CD8-positive, alpha-beta memory T cell (primary cell): Measurements from ENCODE around the gene ELN. TPM values are rescaled to one million over a fixed set of nuclear protein-coding genes. Genes with fewer than 3 reads are reported as not detected.

Source experiments
- CTCF ChIA-PET: fragments of 350-600 bp; sonication (Branson Sonifier 250); formaldehyde crosslinking; loops from one replicate; lab custom pipeline; 2021; ENCODE audit warnings: antibody characterized with exemption; lab: Charles Lee
- POLR2A ChIA-PET: fragments of 350-600 bp; sonication (Branson Sonifier 250); formaldehyde crosslinking; loops from one replicate; lab custom pipeline; 2021; ENCODE audit warnings: antibody characterized with exemption; lab: Charles Lee
- DNase-seq, 5 donors: peaks; one replicate each; pipeline versions ENCODE4 v3.0.0 to v3.0.0-alpha.2; 2020 to 2022; ENCODE audit warnings: mixed read lengths in 1 of 5
- H3K27ac ChIP-seq: one replicate; pipeline ENCODE4 v1.7.0; 2013; ENCODE audit warnings: low read depth, mild to moderate bottlenecking, low read length, moderate library complexity
- H3K27me3 ChIP-seq: 2 replicates; pipeline ENCODE4 v1.7.0; 2013; ENCODE audit warnings: low read length, mild to moderate bottlenecking; ENCODE audit not compliant: insufficient read depth, poor library complexity, severe bottlenecking
- H3K36me3 ChIP-seq: 2 replicates; pipeline ENCODE4 v1.7.0; 2013; ENCODE audit warnings: mild to moderate bottlenecking, low read length, moderate library complexity; ENCODE audit not compliant: insufficient read depth
- H3K4me1 ChIP-seq: 2 replicates; pipeline ENCODE4 v1.7.0; 2013; ENCODE audit warnings: mild to moderate bottlenecking, low read length, moderate library complexity; ENCODE audit not compliant: insufficient read depth
- H3K4me3 ChIP-seq: 2 replicates; pipeline ENCODE4 v1.7.0; 2013; ENCODE audit warnings: mild to moderate bottlenecking, low read length
- H3K9me3 ChIP-seq: 2 replicates; pipeline ENCODE4 v1.7.0; 2013; ENCODE audit warnings: mild to moderate bottlenecking, low read length
- H3K27ac Mint-ChIP-seq, 8 donors: one replicate each; pipeline ENCODE4 v1.8.0; 2020 to 2021; ENCODE audit warnings: mixed read lengths in 8 of 8, mild to moderate bottlenecking in 6 of 8, inconsistent platforms in 3 of 8, moderate library complexity in 3 of 8
- H3K27me3 Mint-ChIP-seq, 2 donors: one replicate each; pipeline ENCODE4 v1.8.0; 2020 to 2021; ENCODE audit warnings: mixed read lengths in 2 of 2, mild to moderate bottlenecking in 1 of 2, moderate library complexity in 1 of 2
- H3K36me3 Mint-ChIP-seq, 3 donors: one replicate each; pipeline ENCODE4 v1.8.0; 2020 to 2021; ENCODE audit warnings: mixed read lengths in 3 of 3, inconsistent platforms in 1 of 3, mild to moderate bottlenecking in 1 of 3
- H3K4me1 Mint-ChIP-seq, 3 donors: one replicate each; pipeline ENCODE4 v1.8.0; 2020 to 2021; ENCODE audit warnings: mixed read lengths in 3 of 3, inconsistent platforms in 1 of 3, mild to moderate bottlenecking in 1 of 3
- H3K4me3 Mint-ChIP-seq, 7 donors: one replicate each; pipeline ENCODE4 v1.8.0; 2020 to 2021; ENCODE audit warnings: mixed read lengths in 7 of 7, mild to moderate bottlenecking in 6 of 7, moderate library complexity in 4 of 7, inconsistent platforms in 2 of 7
- H3K9me3 Mint-ChIP-seq, 5 donors: one replicate each; pipeline ENCODE4 v1.8.0; 2020 to 2022; ENCODE audit warnings: mixed read lengths in 5 of 5, mild to moderate bottlenecking in 3 of 5, moderate library complexity in 2 of 5, inconsistent platforms in 1 of 5
- polyA plus RNA-seq: library from polyadenylated mRNA; unstranded; fragments of 300-500 nt; fragmentation: Illumina TruSeq; gene quantifications from one replicate; pipeline ENCODE4 v1.2.3, GENCODE V29; 2021
- total RNA-seq, 2 experiments: library from RNA; stranded (reverse); gene quantifications; one replicate each; pipeline ENCODE4 v1.2.3, GENCODE V29; 2021

The ELN gene
- total and polyA plus RNA-seq, 3 experiments from 2014 or later = not detected

GRCh38 chr7:74103219-74103772 lies 75.3 kb downstream of the ELN start:
- POLR2A ChIA-PET = no interaction called here

GRCh38 chr7:74104702-74105101 lies 76.7 kb downstream of the ELN start:
- no peaks in the 10 kb centered on the region for H3K9me3 Mint-ChIP-seq
- H3K9me3 ChIP-seq = no peaks in the 10 kb centered on the region
- no peaks in the 10 kb centered on the region for H3K4me1 Mint-ChIP-seq
- no peak for DNase-seq
- no peaks in the 10 kb centered on the region for H3K27me3 ChIP-seq
- peaks cover 0 to 68% (median 7%) of the 10 kb centered on the region in 3 donors for H3K36me3 Mint-ChIP-seq
- CTCF ChIA-PET = interaction anchor here (0.8 to 1.9 kb wide), 3 partner anchors 84 to 296 kb away, joined by 3 to 5 read pairs (median 3); no protein-coding TSS in a partner anchor
- H3K27ac ChIP-seq = no peak overlapping the region
- no peaks in the 10 kb centered on the region for H3K27me3 Mint-ChIP-seq
- no peaks in the 10 kb centered on the region for H3K4me1 ChIP-seq
- no peak overlapping the region for H3K4me3 ChIP-seq
- no peak overlapping the region for H3K27ac Mint-ChIP-seq
- H3K36me3 ChIP-seq = peaks cover 4% of the 10 kb centered on the region
- POLR2A ChIA-PET = no interaction called here
- no peak overlapping the region for H3K4me3 Mint-ChIP-seq

More at GRCh38 chr7:74103219-74103772, 75.3 kb downstream of the ELN start:
- H3K4me1 Mint-ChIP-seq = no peaks in the 10 kb centered on the region
- no peaks in the 10 kb centered on the region for H3K27me3 Mint-ChIP-seq
- no peaks in the 10 kb centered on the region for H3K27me3 ChIP-seq
- no peaks in the 10 kb centered on the region for H3K9me3 Mint-ChIP-seq
- H3K36me3 ChIP-seq = peaks cover 4% of the 10 kb centered on the region
- H3K4me3 Mint-ChIP-seq = no peak overlapping the region
- H3K4me1 ChIP-seq = no peaks in the 10 kb centered on the region
- H3K9me3 ChIP-seq = no peaks in the 10 kb centered on the region
- peaks cover 0 to 69% (median 7%) of the 10 kb centered on the region in 3 donors for H3K36me3 Mint-ChIP-seq
- no peak overlapping the region for H3K4me3 ChIP-seq
- H3K27ac ChIP-seq = no peak overlapping the region
- H3K27ac Mint-ChIP-seq = no peak overlapping the region
- CTCF ChIA-PET = interaction anchor here (1.3 to 1.9 kb wide), 2 partner anchors 103 to 298 kb away, joined by 3 to 5 read pairs; no protein-coding TSS in a partner anchor
- no peak for DNase-seq

GRCh38 chr7:74105992-74106391 lies 78.0 kb downstream of the ELN start:
- Mint-ChIP-seq H3K4me3 (no peak overlapping the region), H3K4me1 (no peaks in the 10 kb centered on the region), H3K27me3 (no peaks in the 10 kb centered on the region), H3K27ac (peak overlapping the region in 1 of 8 donors; percentile 60), H3K9me3 (no peaks in the 10 kb centered on the region), H3K36me3 (peaks cover 0 to 72% (median 7%) of the 10 kb centered on the region in 3 donors)
- no peak overlapping the region for H3K27ac ChIP-seq
- no peak overlapping the region for H3K4me3 ChIP-seq
- no peak for DNase-seq
- H3K9me3 ChIP-seq = no peaks in the 10 kb centered on the region
- ChIA-PET POLR2A (interaction anchor here (0.7 kb wide), 1 partner anchor 12 kb away, joined by 3 read pairs; no protein-coding TSS in a partner anchor), CTCF (no interaction called here)
- peaks cover 4% of the 10 kb centered on the region for H3K36me3 ChIP-seq
- H3K4me1 ChIP-seq = no peaks in the 10 kb centered on the region
- H3K27me3 ChIP-seq = no peaks in the 10 kb centered on the region

GRCh38 chr7:74106846-74107245 lies 78.9 kb downstream of the ELN start:
- no peak for DNase-seq
- Mint-ChIP-seq H3K36me3 (peaks cover 0 to 75% (median 8%) of the 10 kb centered on the region in 3 donors), H3K9me3 (no peaks in the 10 kb centered on the region), H3K27me3 (no peaks in the 10 kb centered on the region), H3K4me1 (no peaks in the 10 kb centered on the region), H3K27ac (peak overlapping the region in 3 of 8 donors; percentile 12 to 75 (median 29)), H3K4me3 (no peak overlapping the region)
- CTCF ChIA-PET = no interaction called here
- Histone ChIP-seq H3K27ac (no peak overlapping the region), H3K4me1 (no peaks in the 10 kb centered on the region), H3K27me3 (no peaks in the 10 kb centered on the region), H3K4me3 (no peak overlapping the region), H3K9me3 (no peaks in the 10 kb centered on the region), H3K36me3 (peaks cover 4% of the 10 kb centered on the region)
- POLR2A ChIA-PET = no interaction called here

GRCh38 chr7:74115326-74115725 lies 87.4 kb downstream of the ELN start:
- ChIA-PET CTCF (no interaction called here), POLR2A (no interaction called here)
- Histone ChIP-seq H3K27me3 (no peaks in the 10 kb centered on the region), H3K9me3 (no peaks in the 10 kb centered on the region), H3K4me3 (no peak overlapping the region), H3K36me3 (no peaks in the 10 kb centered on the region), H3K27ac (no peak overlapping the region), H3K4me1 (no peaks in the 10 kb centered on the region)
- H3K36me3 Mint-ChIP-seq = peaks cover 5 to 65% (median 10%) of the 10 kb centered on the region in 3 donors
- no peak overlapping the region for H3K4me3 Mint-ChIP-seq
- no peaks in the 10 kb centered on the region for H3K27me3 Mint-ChIP-seq
- H3K9me3 Mint-ChIP-seq = no peaks in the 10 kb centered on the region
- peak overlapping the region in 1 of 8 donors; percentile 61 for H3K27ac Mint-ChIP-seq
- DNase-seq = no peak
- H3K4me1 Mint-ChIP-seq = no peaks in the 10 kb centered on the region

GRCh38 chr7:74116356-74116755 lies 88.4 kb downstream of the ELN start:
- ChIA-PET CTCF (interaction anchor here (1.1 kb wide), 1 partner anchor 24 kb away, joined by 3 read pairs; no protein-coding TSS in a partner anchor), POLR2A (no interaction called here)
- no peak overlapping the region for H3K27ac ChIP-seq
- Mint-ChIP-seq H3K9me3 (no peaks in the 10 kb centered on the region), H3K27me3 (no peaks in the 10 kb centered on the region), H3K4me3 (no peak overlapping the region), H3K36me3 (peaks cover 5 to 65% (median 10%) of the 10 kb centered on the region in 3 donors), H3K4me1 (no peaks in the 10 kb centered on the region), H3K27ac (peak overlapping the region in 2 of 8 donors; percentile 38 to 50)
- H3K4me1 ChIP-seq = no peaks in the 10 kb centered on the region
- H3K36me3 ChIP-seq = no peaks in the 10 kb centered on the region
- no peaks in the 10 kb centered on the region for H3K27me3 ChIP-seq
- H3K9me3 ChIP-seq = no peaks in the 10 kb centered on the region
- no peak overlapping the region for H3K4me3 ChIP-seq
- no peak for DNase-seq

Other genes with a start within 250 kb of the ELN start
- under 1 TPM in 1 of 2 experiments, not detected in 1; 0.15 TPM for gene CLDN4, start 197.2 kb upstream of the ELN start, total RNA-seq
- gene CLDN4, start 197.2 kb upstream of the ELN start, polyA plus RNA-seq = not detected
- gene METTL27, start 185.7 kb upstream of the ELN start, total RNA-seq = not detected
- gene METTL27, start 185.7 kb upstream of the ELN start, polyA plus RNA-seq = not detected
- not detected for gene TMEM270, start 167.0 kb upstream of the ELN start, total RNA-seq
- gene TMEM270, start 167.0 kb upstream of the ELN start, polyA plus RNA-seq = not detected
- 10 to 100 TPM; 23.1 to 23.6 TPM for gene LIMK1, start 55.6 kb downstream of the ELN start, total RNA-seq
- 10.1 TPM for gene LIMK1, start 55.6 kb downstream of the ELN start, polyA plus RNA-seq
- 100 to 1,000 TPM; 346 to 349 TPM for gene EIF4H, start 146.2 kb downstream of the ELN start, total RNA-seq
- gene EIF4H, start 146.2 kb downstream of the ELN start, polyA plus RNA-seq = 207 TPM
- gene LAT2, start 181.8 kb downstream of the ELN start, total RNA-seq = 1 to 10 TPM; 1.9 to 2.8 TPM
- 6.5 TPM for gene LAT2, start 181.8 kb downstream of the ELN start, polyA plus RNA-seq
- gene RFC2, start 226.2 kb downstream of the ELN start, total RNA-seq = 10 to 100 TPM; 88.9 to 99.4 TPM
- 24.8 TPM for gene RFC2, start 226.2 kb downstream of the ELN start, polyA plus RNA-seq